MM.1S (cell line): ENCODE measurements around the gene TKTL1.
"Not testable (repeated sequence)": the region's sequence is repeated elsewhere in the genome, so short reads cannot be mapped to it uniquely, and the experiment has no call there.

Source experiments
- DNase-seq: peaks from one replicate; pipeline ENCODE4 v3.0.0-alpha.2; 2015
- H2AFZ ChIP-seq: fragments of 300-600 bp; sonication (generic); 2 replicates; pipeline ENCODE4 v1.6.0; 2016; ENCODE audit warnings: antibody characterized with exemption, low read length
- H3F3A ChIP-seq: fragments of 300-600 bp; sonication (generic); 2 replicates; pipeline ENCODE4 v1.6.1; 2016; ENCODE audit warnings: mild to moderate bottlenecking, antibody characterized with exemption, low read length, moderate library complexity, mixed read lengths; ENCODE audit not compliant: insufficient read depth
- H3K27ac ChIP-seq: fragments of 300-600 bp; sonication (generic); 2 replicates; pipeline ENCODE4 v1.5.1; 2016; ENCODE audit warnings: mild to moderate bottlenecking, low read length
- H3K27me3 ChIP-seq: fragments of 300-600 bp; sonication (generic); replicated peaks from 2 replicates; pipeline ENCODE4 v1.6.0; 2016; ENCODE audit warnings: low read length; ENCODE audit not compliant: insufficient read depth
- H3K36me3 ChIP-seq: fragments of 300-600 bp; sonication (generic); replicated peaks from 2 replicates; pipeline ENCODE4 v1.6.1; 2016; ENCODE audit warnings: mild to moderate bottlenecking, low read length, mixed read lengths; ENCODE audit not compliant: insufficient read depth
- H3K4me1 ChIP-seq: fragments of 300-600 bp; sonication (generic); 2 replicates; pipeline ENCODE4 v1.6.1; 2016; ENCODE audit warnings: low read length, mixed read lengths
- H3K4me2 ChIP-seq: fragments of 300-600 bp; sonication (generic); 2 replicates; pipeline ENCODE4 v1.6.0; 2016; ENCODE audit warnings: low read depth, low read length
- H3K4me3 ChIP-seq: fragments of 300-600 bp; sonication (generic); 2 replicates; pipeline ENCODE4 v1.5.1; 2016; ENCODE audit warnings: low read length, mixed read lengths
- H3K79me2 ChIP-seq: fragments of 300-600 bp; sonication (generic); 2 replicates; pipeline ENCODE4 v1.6.1; 2016; ENCODE audit warnings: mixed run types, low read length, mixed read lengths
- H3K9ac ChIP-seq: fragments of 300-600 bp; sonication (generic); 2 replicates; pipeline ENCODE4 v1.6.1; 2016; ENCODE audit warnings: low read length, mixed read lengths
- H3K9me2 ChIP-seq: fragments of 300-600 bp; sonication (generic); replicated peaks from 2 replicates; pipeline ENCODE4 v1.6.1; 2016; ENCODE audit warnings: mild to moderate bottlenecking, low read length, mixed read lengths; ENCODE audit not compliant: insufficient read depth
- H3K9me3 ChIP-seq: fragments of 300-600 bp; sonication (generic); replicated peaks from 2 replicates; pipeline ENCODE4 v1.6.1; 2016; ENCODE audit warnings: mild to moderate bottlenecking, low read length, mixed read lengths; ENCODE audit not compliant: insufficient read depth
- H4K20me1 ChIP-seq: fragments of 300-600 bp; sonication (generic); 2 replicates; pipeline ENCODE4 v1.6.1; 2016; ENCODE audit warnings: mild to moderate bottlenecking, low read length, moderate library complexity, mixed read lengths; ENCODE audit not compliant: insufficient read depth
- EZH2 ChIP-seq: fragments of 300-600 bp; sonication (generic); optimal IDR thresholded peaks from 2 replicates; pipeline ENCODE3; 2017; ENCODE audit warnings: low read depth, mild to moderate bottlenecking, antibody characterized with exemption, low read length, mixed read lengths
- EZH2phosphoT487 ChIP-seq: fragments of 300-600 bp; sonication (generic); IDR thresholded peaks from 2 replicates; pipeline ENCODE4 v1.6.1; 2018; ENCODE audit warnings: antibody characterized with exemption, low read length
- TF ChIP-seq, protein P1 (sequence below): fragments of 300-600 bp; sonication (generic); IDR thresholded peaks from 2 replicates; pipeline ENCODE4 v1.5.1; 2016; ENCODE audit warnings: antibody characterized with exemption, low read length, mixed read lengths

TKTL1 gene

DNA sequence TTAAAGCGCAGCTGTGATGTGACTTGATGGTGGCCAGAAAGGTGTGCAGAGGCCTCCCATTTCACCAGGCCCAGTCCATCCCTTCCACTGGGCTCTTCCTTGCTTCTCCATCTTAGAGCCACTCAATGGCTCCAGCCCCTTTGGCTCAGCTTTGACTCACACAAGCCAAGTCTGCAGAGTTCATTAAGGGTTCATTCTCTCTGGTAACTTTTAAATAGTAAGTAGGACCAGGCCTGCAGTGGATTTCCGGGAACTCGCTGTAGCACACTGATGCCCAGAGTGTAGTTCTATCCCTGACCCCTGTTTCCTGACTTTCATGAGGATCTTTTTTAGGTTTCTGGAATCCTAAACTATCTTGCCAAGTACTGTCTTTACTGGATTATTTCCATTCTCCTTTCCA is 26.4 kb upstream of the TKTL1 start:
- H3K4me1 ChIP-seq, H3K4me3 ChIP-seq, H3K4me2 ChIP-seq, H3K27ac ChIP-seq, H2AFZ ChIP-seq, DNase-seq, H3F3A ChIP-seq, H3K27me3 ChIP-seq, H3K9me2 ChIP-seq, H3K9ac ChIP-seq, H3K79me2 ChIP-seq, H4K20me1 ChIP-seq, H3K36me3 ChIP-seq, H3K9me3 ChIP-seq: not testable (repeated sequence)

DNA sequence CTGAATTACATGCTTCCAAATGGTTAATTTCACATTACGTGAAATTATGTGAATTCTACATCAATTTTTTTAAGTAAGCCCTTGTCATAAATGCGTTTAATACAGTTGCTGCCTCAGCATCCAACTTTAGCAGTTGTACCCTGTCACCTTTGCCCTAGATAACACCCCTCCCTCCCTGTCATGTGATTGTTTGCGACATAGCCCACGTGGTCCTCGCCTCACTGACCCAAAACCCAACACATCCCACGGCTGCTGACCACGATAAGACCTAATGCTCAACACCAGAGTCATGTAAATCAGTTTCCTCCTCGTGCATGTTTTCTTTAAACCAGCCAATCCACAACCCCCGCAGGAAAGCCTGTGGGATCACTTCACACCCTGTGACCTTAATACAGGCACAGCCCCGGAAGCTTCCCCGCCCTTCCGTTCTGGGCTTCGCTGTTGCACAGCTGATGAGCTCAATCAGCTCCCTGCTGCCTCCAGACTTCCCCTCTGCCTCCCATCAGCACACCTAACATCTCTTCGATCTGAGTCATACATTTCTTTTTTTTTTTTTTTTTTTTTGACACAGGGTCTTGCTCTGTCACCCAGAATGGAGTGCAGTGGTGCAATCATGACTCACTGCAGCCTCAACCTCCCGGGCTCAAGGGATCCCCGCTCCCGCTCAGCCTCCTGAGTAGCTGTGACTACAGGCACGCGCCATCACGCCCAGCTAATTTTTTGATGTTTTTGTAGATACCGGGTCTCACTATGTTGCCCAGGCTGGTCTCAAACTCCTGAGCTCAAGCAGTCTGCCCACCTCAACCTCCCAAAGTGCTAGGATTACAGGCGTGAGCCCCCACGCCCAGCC is 10.9 kb upstream of the TKTL1 start:
- not testable (repeated sequence) for H4K20me1 ChIP-seq

DNA sequence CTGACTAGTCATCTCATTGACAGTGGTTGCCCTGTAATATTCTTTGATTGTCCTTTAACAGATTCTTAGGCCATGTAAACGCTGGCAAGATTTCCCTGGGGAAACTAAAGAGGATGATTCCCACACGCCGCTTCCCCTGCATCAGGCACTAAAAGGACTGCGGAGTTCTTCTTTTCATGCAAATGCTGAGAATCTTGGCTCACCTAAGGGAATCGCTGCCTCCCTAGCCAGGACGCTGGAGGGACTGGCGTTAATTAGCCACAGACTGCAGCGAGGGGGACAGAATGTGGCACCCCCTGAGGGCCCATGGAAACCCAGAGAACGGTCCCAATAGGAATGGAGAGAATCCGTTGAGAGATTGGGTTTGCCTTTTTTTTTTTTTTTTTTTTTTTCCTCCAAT is 9.2 kb upstream of the TKTL1 start:
- not testable (repeated sequence) for H3F3A ChIP-seq, H2AFZ ChIP-seq, H3K4me1 ChIP-seq, H3K27me3 ChIP-seq, H3K79me2 ChIP-seq, H3K4me2 ChIP-seq, H3K27ac ChIP-seq, H3K36me3 ChIP-seq, H4K20me1 ChIP-seq, H3K4me3 ChIP-seq, H3K9me2 ChIP-seq, DNase-seq, H3K9ac ChIP-seq, H3K9me3 ChIP-seq

More for the DNA sequence above, 10.9 kb upstream of the TKTL1 start:
- not testable (repeated sequence) for H3K4me3 ChIP-seq, DNase-seq, H3K9me3 ChIP-seq, H2AFZ ChIP-seq, H3K36me3 ChIP-seq, H3K4me2 ChIP-seq, H3K27ac ChIP-seq, H3K27me3 ChIP-seq, H3K9me2 ChIP-seq, H3K79me2 ChIP-seq, H3K9ac ChIP-seq, H3F3A ChIP-seq, H3K4me1 ChIP-seq

DNA sequence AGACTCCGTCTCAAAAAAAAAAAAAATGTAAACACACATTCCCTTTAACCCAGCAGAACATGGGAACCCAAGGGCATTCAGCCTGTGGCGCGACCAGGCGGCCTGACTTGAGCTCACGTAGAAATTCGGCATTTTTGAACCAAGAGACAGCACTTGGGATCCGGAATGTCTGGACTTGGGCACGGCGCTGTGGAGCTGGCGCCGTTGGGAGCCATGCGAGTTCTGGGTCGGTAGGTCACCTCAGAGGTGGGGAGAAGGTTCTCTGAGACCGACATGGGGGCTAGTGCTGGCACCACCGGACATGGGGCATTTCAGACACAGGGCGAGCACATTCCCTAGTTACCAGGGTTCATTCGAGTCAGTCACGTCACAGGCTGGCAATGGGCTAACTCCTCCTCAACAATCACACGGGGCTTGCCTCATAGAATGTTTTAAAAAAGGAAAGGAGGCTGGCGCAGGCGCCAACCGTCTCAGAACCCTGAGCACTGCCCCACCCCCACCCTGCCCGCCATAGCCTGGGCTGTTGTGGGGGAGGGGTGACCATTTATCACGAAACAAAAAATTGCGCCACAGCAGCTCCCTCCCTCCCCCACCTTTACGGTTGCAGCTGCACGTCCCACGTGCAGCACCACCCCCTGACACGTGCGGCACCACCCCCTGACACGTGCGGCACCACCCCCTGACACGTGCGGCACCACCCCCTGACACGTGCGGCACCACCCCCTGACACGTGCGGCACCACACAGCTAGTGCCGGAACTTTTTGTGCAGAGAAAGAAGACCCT is 612 bp upstream of the TKTL1 start, which contains the start of gene TEX28:
Gene TEX28 (minus strand): TSS at position 334 of the 784 bp plus-strand sequence. CDS start 3,007 bp downstream, outside the sequence.
- Histone ChIP-seq H3K4me2 (no peak within 1 kb of the TSS), H3K9me2 (no peaks in the 10 kb centered on the region), H2AFZ (no peak within 1 kb of the TSS), H3K27ac (no peak within 1 kb of the TSS), H3K9ac (no peak within 1 kb of the TSS), H3K27me3 (no peaks in the 10 kb centered on the region), H3F3A (peaks cover 5% of the 10 kb centered on the region), H4K20me1 (no peaks in the 10 kb centered on the region), H3K36me3 (no peaks in the 10 kb centered on the region), H3K9me3 (no peaks in the 10 kb centered on the region), H3K4me3 (no peak within 1 kb of the TSS), H3K4me1 (peaks cover 4% of the 10 kb centered on the region; the same call in 1 of the 2 replicates), H3K79me2 (no peaks in the 10 kb centered on the region)
- TF ChIP-seq EZH2phosphoT487 (no peak), EZH2 (no peak)
- TF ChIP-seq, protein P1, sequence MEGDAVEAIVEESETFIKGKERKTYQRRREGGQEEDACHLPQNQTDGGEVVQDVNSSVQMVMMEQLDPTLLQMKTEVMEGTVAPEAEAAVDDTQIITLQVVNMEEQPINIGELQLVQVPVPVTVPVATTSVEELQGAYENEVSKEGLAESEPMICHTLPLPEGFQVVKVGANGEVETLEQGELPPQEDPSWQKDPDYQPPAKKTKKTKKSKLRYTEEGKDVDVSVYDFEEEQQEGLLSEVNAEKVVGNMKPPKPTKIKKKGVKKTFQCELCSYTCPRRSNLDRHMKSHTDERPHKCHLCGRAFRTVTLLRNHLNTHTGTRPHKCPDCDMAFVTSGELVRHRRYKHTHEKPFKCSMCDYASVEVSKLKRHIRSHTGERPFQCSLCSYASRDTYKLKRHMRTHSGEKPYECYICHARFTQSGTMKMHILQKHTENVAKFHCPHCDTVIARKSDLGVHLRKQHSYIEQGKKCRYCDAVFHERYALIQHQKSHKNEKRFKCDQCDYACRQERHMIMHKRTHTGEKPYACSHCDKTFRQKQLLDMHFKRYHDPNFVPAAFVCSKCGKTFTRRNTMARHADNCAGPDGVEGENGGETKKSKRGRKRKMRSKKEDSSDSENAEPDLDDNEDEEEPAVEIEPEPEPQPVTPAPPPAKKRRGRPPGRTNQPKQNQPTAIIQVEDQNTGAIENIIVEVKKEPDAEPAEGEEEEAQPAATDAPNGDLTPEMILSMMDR, result no peak
- DNase-seq, result no peak
